Dedifferentiated amniotic fluid mesenchymal stem cell (primary cell): ENCODE results near the gene PDGFRA.
"Not testable (repeated sequence)": the region's sequence is repeated elsewhere in the genome, so short reads cannot be mapped to it uniquely, and the experiment has no call there.

ENCODE experiments used
- DNase-seq: peaks from one replicate; pipeline ENCODE4 v3.0.0-alpha.2; 2016; ENCODE audit errors: extremely low spot score

Gene PDGFRA

GRCh38 chr4:54318904-54319303 lies 89.8 kb downstream of the PDGFRA start:
- peak; percentile 36 for DNase-seq

GRCh38 chr4:54320826-54321685 lies 92.0 kb downstream of the PDGFRA start:
- DNase-seq: no peak

GRCh38 chr4:54322818-54323417 lies 93.8 kb downstream of the PDGFRA start:
- peak; percentile 66 for DNase-seq

- DNase-seq: no peak
These were observed 101.8 kb downstream of the PDGFRA start for GRCh38 chr4:54330896-54331295.

GRCh38 chr4:54332542-54332941 lies 103.4 kb downstream of the PDGFRA start:
- DNase-seq: no peak

- DNase-seq: no peak
These were observed 104.6 kb downstream of the PDGFRA start for GRCh38 chr4:54333657-54334056.

GRCh38 chr4:54334769-54335168 lies 105.7 kb downstream of the PDGFRA start:
- DNase-seq: not testable (repeated sequence)

GRCh38 chr4:54337009-54337408 lies 107.9 kb downstream of the PDGFRA start:
- no peak for DNase-seq

GRCh38 chr4:54342067-54342466 lies 113.0 kb downstream of the PDGFRA start:
- not testable (repeated sequence) for DNase-seq
